Ascending aorta (tissue), 2 donors: ENCODE data around the gene ARG2. TPM values are rescaled to one million over a fixed set of nuclear protein-coding genes. Genes with fewer than 3 reads are reported as not detected.
"Not testable (repeated sequence)": the region's sequence is repeated elsewhere in the genome, so short reads cannot be mapped to it uniquely, and the experiment has no call there.

Source experiments
- DNase-seq, 2 donors: peaks; one replicate each; pipeline ENCODE4 v3.0.0-alpha.2; 2019; ENCODE audit warnings: low spot score in 2 of 2
- H3K27ac ChIP-seq, 2 donors: fragments of 200-600 bp; sonication (generic); one replicate each; pipeline ENCODE4 v1.5.1; 2016 to 2017; ENCODE audit warnings: mild to moderate bottlenecking in 1 of 2
- H3K27me3 ChIP-seq: fragments of 200-600 bp; sonication (generic); one replicate; pipeline ENCODE4 v1.5.1; 2017
- H3K36me3 ChIP-seq, 2 donors: fragments of 200-600 bp; sonication (generic); one replicate each; pipeline ENCODE4 v1.5.1; 2016
- H3K4me1 ChIP-seq, 2 donors: fragments of 200-600 bp; sonication (generic); one replicate each; pipeline ENCODE4 v1.5.1; 2016 to 2017; ENCODE audit warnings: mild to moderate bottlenecking in 1 of 2
- H3K4me3 ChIP-seq, 2 donors: fragments of 200-600 bp; sonication (generic); one replicate each; pipeline ENCODE4 v1.5.1; 2016 to 2017; ENCODE audit warnings: mild to moderate bottlenecking in 1 of 2
- H3K9me3 ChIP-seq, 2 donors: fragments of 200-600 bp; sonication (generic); one replicate each; pipeline ENCODE4 v1.5.1; 2016
- intact Hi-C: fragments of 100-400 bp; cut with DNase I; formaldehyde crosslinking; loops from one replicate; pipeline ENCODE4 v1.15.1; 2023
- total RNA-seq: library from RNA; depleted of rRNA; stranded (reverse); fragments of >200 nt; gene quantifications from one replicate; pipeline ENCODE4 v1.1.0, GENCODE V29; 2016
- TF ChIP-seq, protein P1 (sequence below), 3 experiments: fragments of 200-600 bp in 2 of 3; fragments of 450-650 bp in 1 of 3; sonication (generic) in 2 of 3; IDR thresholded peaks; one replicate each; pipeline ENCODE4 v1.5.1; 2016 to 2019; ENCODE audit warnings: antibody characterized with exemption in 3 of 3, mild to moderate bottlenecking in 1 of 3, moderate library complexity in 1 of 3

Gene ARG2
- total RNA-seq, 1 donor from 2014 or later, result 10.1 TPM

DNA sequence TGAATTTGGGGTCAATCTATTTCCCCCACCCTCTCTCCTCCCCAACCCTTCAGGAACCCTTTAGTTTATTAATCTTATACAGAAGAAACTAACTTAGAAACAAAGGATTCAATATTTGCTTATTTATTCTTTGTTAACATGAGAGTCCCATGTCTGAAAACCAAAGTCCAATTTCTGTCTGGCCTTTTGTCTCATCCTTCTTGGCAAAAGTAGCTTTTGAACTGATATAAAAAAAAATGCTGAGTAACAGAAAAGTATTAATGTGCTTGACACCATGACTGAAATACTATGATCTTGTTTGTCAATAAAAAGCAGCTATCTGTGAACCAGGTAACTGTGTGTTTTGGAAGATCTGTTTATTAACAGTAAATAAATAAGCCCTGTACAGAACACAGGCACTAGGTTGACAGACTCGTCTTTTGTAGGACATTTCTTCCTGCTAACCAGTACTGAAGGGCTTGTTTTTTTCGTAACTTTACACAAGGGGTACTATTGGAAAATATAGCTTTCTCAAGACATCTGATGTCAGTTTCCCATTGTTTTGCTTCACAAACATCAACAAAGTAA lies 30.4 kb upstream of the ARG2 start:
- TF ChIP-seq, protein P1, sequence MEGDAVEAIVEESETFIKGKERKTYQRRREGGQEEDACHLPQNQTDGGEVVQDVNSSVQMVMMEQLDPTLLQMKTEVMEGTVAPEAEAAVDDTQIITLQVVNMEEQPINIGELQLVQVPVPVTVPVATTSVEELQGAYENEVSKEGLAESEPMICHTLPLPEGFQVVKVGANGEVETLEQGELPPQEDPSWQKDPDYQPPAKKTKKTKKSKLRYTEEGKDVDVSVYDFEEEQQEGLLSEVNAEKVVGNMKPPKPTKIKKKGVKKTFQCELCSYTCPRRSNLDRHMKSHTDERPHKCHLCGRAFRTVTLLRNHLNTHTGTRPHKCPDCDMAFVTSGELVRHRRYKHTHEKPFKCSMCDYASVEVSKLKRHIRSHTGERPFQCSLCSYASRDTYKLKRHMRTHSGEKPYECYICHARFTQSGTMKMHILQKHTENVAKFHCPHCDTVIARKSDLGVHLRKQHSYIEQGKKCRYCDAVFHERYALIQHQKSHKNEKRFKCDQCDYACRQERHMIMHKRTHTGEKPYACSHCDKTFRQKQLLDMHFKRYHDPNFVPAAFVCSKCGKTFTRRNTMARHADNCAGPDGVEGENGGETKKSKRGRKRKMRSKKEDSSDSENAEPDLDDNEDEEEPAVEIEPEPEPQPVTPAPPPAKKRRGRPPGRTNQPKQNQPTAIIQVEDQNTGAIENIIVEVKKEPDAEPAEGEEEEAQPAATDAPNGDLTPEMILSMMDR (IDR thresholded peaks at IDR 0.05), result no peak
- no peak overlapping the region for H3K4me3 ChIP-seq
- no peaks in the 10 kb centered on the region for H3K9me3 ChIP-seq
- H3K27me3 ChIP-seq, result no peaks in the 10 kb centered on the region
- intact Hi-C loops, result no loop called here
- H3K4me1 ChIP-seq, result no peaks in the 10 kb centered on the region
- no peak for DNase-seq
- H3K36me3 ChIP-seq, result peaks cover 31 to 60% of the 10 kb centered on the region in 2 donors
- no peak overlapping the region for H3K27ac ChIP-seq

DNA sequence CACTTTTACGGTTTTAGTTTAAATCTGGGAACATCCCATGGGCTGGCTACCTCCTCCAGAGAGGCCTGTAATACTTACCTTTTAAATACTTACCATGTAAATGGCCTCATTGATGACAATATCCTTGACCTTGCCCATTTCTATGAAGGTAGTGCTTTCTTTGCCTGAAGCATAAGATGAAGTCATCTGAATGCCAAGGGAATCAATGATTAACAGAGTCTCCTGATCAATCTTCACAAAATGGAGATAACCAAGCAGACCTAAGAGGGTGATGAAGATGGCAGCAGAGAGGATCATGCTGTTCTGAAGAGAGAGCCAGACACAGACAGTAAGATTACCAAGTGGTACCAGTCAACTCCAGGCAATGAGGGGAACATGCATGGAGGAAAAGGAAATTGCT lies 26.1 kb upstream of the ARG2 start:
- H3K4me3 ChIP-seq, DNase-seq, H3K27ac ChIP-seq, intact Hi-C loops, H3K27me3 ChIP-seq, H3K4me1 ChIP-seq, H3K9me3 ChIP-seq: not testable (repeated sequence)
- H3K36me3 ChIP-seq, result peaks cover 33 to 52% of the 10 kb centered on the region in 2 donors

DNA sequence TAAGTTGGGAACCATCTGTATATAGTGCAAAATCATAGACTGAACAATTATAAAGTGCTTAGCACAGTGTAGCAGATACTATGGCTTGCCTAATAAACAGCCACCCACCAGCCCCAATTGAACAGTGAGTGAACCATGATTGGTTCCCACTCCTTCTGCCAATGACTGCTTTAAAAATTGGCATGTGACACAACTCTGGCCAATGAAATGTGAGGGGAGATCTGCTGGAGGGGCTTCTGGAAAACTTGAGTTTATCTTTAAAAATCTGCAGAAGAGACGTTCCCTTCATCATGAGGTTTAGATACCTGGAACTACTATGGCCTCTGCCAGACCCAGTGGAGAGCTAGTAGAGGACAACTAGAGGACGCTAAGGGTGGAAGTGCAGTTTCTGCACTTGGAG lies 24.3 kb upstream of the ARG2 start:
- intact Hi-C loops, result no loop called here
- no peak for DNase-seq
- TF ChIP-seq, protein P1 (IDR thresholded peaks at IDR 0.05), result no peak
- H3K4me1 ChIP-seq, result peaks cover under 1 to 7% of the 10 kb centered on the region in 2 donors
- no peaks in the 10 kb centered on the region for H3K9me3 ChIP-seq
- no peak overlapping the region for H3K27ac ChIP-seq
- no peaks in the 10 kb centered on the region for H3K27me3 ChIP-seq
- H3K36me3 ChIP-seq, result peaks cover 21 to 34% of the 10 kb centered on the region in 2 donors
- H3K4me3 ChIP-seq, result no peak overlapping the region

DNA sequence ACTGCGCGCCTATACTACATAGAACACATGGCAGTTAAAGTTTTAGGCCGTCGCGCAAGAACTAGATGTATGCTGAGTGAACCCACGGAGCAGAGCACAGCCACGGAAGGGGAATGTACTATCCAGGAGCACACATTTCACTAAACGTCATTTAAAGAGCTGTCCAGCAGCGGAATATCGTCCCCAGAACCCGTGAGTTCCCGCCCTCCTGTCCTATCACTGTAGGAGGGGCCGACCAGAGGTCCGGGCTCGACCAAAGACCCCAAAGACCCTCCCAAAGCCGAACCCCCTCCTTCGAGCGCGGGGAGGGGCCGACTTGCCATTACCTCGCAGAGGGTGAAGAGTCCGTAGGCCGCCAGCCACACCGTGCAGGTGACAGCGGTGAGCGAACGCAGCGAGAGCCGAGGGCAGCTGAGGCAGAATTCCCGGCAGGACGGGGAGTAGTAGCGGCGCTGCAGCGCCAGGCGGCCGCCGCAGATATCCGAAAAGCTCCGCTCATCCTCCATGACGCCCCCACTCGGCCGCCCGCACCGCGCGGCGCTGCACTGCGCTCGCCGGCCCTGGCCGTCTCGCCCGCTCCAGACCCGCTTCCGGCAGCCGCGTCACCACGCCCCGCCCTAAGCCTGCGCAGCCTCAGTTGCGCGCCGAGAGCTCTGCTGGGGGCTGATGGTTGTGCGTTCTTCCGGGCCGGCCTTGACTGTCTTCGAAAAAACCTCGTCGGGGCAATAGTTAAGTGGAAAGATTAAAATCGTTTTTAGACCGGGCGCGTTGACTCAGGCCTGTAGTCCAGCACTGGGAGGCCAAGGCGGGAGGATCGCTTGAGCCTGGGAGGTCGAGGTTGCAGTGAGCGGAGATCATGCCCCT lies 19.8 kb upstream of the ARG2 start, which contains the start of gene PIGH:
TSS of gene PIGH (minus strand) at position 571 of the 864 bp plus-strand sequence. CDS start at position 506, 65 bp downstream.
- peak within 1 kb of the TSS; percentile 84 to 90 for H3K4me3 ChIP-seq
- intact Hi-C loops, result loop anchor here (1.0 kb wide), 3 partner anchors 18 to 104 kb away; partner anchors contain the start of gene VTI1B
- H3K9me3 ChIP-seq, result no peaks in the 10 kb centered on the region
- peaks cover 0 to 3% of the 10 kb centered on the region in 2 donors for H3K36me3 ChIP-seq
- H3K4me1 ChIP-seq, result peaks cover 4 to 10% of the 10 kb centered on the region in 2 donors
- H3K27ac ChIP-seq, result peak within 1 kb of the TSS; percentile 88 to 92
- TF ChIP-seq, protein P1 (IDR thresholded peaks at IDR 0.05), result peak; percentile 52 to 53 (median 52)
- DNase-seq, result peak; percentile 56 to 95
- no peaks in the 10 kb centered on the region for H3K27me3 ChIP-seq

DNA sequence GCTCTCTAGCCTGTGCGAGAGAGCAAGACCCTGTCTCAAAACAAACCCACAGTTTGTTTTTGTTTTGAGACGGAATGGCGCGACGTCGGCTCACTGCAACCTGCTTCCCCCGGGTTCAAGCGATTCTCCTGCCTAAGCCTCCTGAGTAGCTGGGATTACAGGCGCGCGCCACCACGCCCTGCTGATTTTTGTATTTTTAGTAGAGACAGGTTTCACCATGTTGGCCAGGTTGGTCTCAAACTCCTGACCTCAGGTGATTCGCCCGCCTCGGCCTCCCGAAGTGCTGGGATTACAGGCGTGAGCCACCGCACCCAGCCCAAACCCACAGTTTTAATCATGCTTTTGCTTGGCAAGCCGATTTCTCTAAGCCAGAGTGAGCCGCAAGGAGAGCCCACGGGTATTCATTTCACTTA lies 19.2 kb upstream of the ARG2 start:
- DNase-seq, H3K27me3 ChIP-seq, H3K36me3 ChIP-seq, H3K9me3 ChIP-seq, H3K4me1 ChIP-seq: not testable (repeated sequence)
- H3K4me3 ChIP-seq, result peak overlapping the region; percentile 84 to 90
- intact Hi-C loops, result loop anchor here (1.0 kb wide), 3 partner anchors 18 to 104 kb away; partner anchors contain the start of gene VTI1B
- peak overlapping the region; percentile 88 to 92 for H3K27ac ChIP-seq

DNA sequence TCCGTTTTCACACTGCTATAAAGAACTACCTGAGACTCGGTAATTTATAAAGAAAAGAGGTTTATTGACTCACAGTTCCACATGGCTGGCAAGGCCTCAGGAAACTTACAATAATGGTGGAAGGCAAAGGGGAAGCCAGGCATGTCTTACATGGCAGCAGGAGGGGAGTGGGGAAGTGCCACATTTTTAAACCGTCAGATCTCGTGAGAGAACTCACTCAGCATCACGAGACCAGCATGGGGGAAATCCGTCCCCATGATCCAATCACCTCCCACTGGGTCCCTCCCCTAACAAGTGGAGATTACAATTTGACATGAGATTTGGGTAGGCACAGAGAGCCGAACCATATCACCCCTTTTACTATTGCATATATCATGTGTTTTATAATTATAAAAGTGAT lies 17.6 kb upstream of the ARG2 start:
- DNase-seq, result no peak
- Histone ChIP-seq H3K27ac (no peak overlapping the region), H3K4me3 (no peak overlapping the region), H3K4me1 (peaks cover 4 to 10% of the 10 kb centered on the region in 2 donors), H3K36me3 (no peaks in the 10 kb centered on the region), H3K27me3 (no peaks in the 10 kb centered on the region), H3K9me3 (no peaks in the 10 kb centered on the region)
- TF ChIP-seq, protein P1 (IDR thresholded peaks at IDR 0.05), result no peak
- intact Hi-C loops, result no loop called here
